B cell (primary cell): ENCODE results near the gene STEAP2. TPM values are rescaled to one million over a fixed set of nuclear protein-coding genes. Genes with fewer than 3 reads are reported as not detected.
A peak's percentile ranks its signal among the peaks of the same experiment; 100 is the strongest.

ENCODE experiments used
- ATAC-seq: fragments of 200-7000 bp; cut with Tn5 transposase; one replicate; pipeline ENCODE4 v1.10.0; 2021; ENCODE audit warnings: low read depth, mild to moderate bottlenecking, moderate number of reproducible peaks, moderate library complexity
- CTCF ChIA-PET: fragments of 350-600 bp; sonication (Branson Sonifier 250); formaldehyde crosslinking; loops from one replicate; lab custom pipeline; 2021; ENCODE audit warnings: antibody characterized with exemption, inconsistent platforms; lab: Charles Lee
- POLR2A ChIA-PET: fragments of 350-600 bp; sonication (Branson Sonifier 250); formaldehyde crosslinking; loops from one replicate; lab custom pipeline; 2021; ENCODE audit warnings: antibody characterized with exemption; lab: Charles Lee
- DNase-seq: peaks from one replicate; pipeline ENCODE4 v3.0.0; 2013
- H2AFZ ChIP-seq: 2 replicates; pipeline ENCODE4 v1.6.1; 2012; ENCODE audit warnings: mild to moderate bottlenecking, low read depth, low read length; ENCODE audit not compliant: insufficient read depth, poor library complexity, severe bottlenecking
- H3K27ac ChIP-seq, 2 donors: 1 replicate in 1 of 2; 2 replicates in 1 of 2; pipeline ENCODE4 v1.5.1; 2012 to 2013; ENCODE audit warnings: low read length in 2 of 2, mild to moderate bottlenecking in 2 of 2, moderate library complexity in 1 of 2
- H3K27me3 ChIP-seq, 4 experiments: fragments of 200-600 bp in 1 of 4; sonication (generic) in 1 of 4; replicated peaks in 1 of 4; 1 replicate in 2 of 4; 2 replicates in 2 of 4; pipeline versions ENCODE4 v1.6.1 to v1.7.0; 2013 to 2016; ENCODE audit warnings: low read length in 3 of 4, mild to moderate bottlenecking in 2 of 4, mixed read lengths in 1 of 4, moderate library complexity in 1 of 4; ENCODE audit not compliant: insufficient read depth in 4 of 4, control insufficient read depth in 3 of 4; ENCODE audit errors: control extremely low read depth in 1 of 4
- H3K36me3 ChIP-seq, 2 experiments: replicated peaks in 1 of 2; 1 replicate in 1 of 2; 2 replicates in 1 of 2; pipeline versions ENCODE4 v1.6.1 to v1.7.1; 2013; ENCODE audit warnings: low read length in 1 of 2; ENCODE audit not compliant: insufficient read depth in 2 of 2, control insufficient read depth in 1 of 2; ENCODE audit errors: control extremely low read depth in 1 of 2, extremely low read depth in 1 of 2
- H3K4me1 ChIP-seq, 2 donors: fragments of 200-600 bp in 1 of 2; sonication (generic) in 1 of 2; 1 replicate in 1 of 2; 2 replicates in 1 of 2; pipeline versions ENCODE4 v1.5.1 to v1.6.1; 2013 to 2017; ENCODE audit warnings: low read length in 2 of 2; ENCODE audit not compliant: control insufficient read depth in 2 of 2, insufficient read depth in 2 of 2
- H3K4me2 ChIP-seq: replicated peaks from 2 replicates; pipeline ENCODE3; 2012; ENCODE audit warnings: mild to moderate bottlenecking, low read depth, low read length; ENCODE audit not compliant: poor library complexity, severe bottlenecking
- H3K4me3 ChIP-seq, 5 experiments: fragments of 200-600 bp in 1 of 5; sonication (generic) in 1 of 5; 1 replicate in 3 of 5; 2 replicates in 2 of 5; pipeline versions ENCODE4 v1.5.1 to v1.7.0; 2011 to 2016; ENCODE audit warnings: low read length in 4 of 5, mild to moderate bottlenecking in 4 of 5, low read depth in 2 of 5, control low read depth in 1 of 5, moderate library complexity in 1 of 5; ENCODE audit not compliant: insufficient read depth in 1 of 5; ENCODE audit errors: control extremely low read depth in 1 of 5, extremely low read depth in 1 of 5
- H3K79me2 ChIP-seq: fragments of 200-600 bp; sonication (generic); one replicate; pipeline ENCODE4 v1.6.0; 2016; ENCODE audit warnings: low read length; ENCODE audit not compliant: control insufficient read depth, insufficient read depth
- H3K9ac ChIP-seq: fragments of 200-600 bp; sonication (generic); 2 replicates; pipeline ENCODE4 v1.6.1; 2017; ENCODE audit warnings: mild to moderate bottlenecking, low read length, moderate library complexity
- H3K9me3 ChIP-seq, 3 donors: one replicate each; pipeline versions ENCODE4 v1.6.1 to v1.7.1; 2013; ENCODE audit warnings: low read length in 2 of 3; ENCODE audit not compliant: control insufficient read depth in 2 of 3, insufficient read depth in 1 of 3; ENCODE audit errors: control extremely low read depth in 1 of 3
- H4K20me1 ChIP-seq: 2 replicates; pipeline ENCODE4 v1.6.0; 2012; ENCODE audit warnings: mild to moderate bottlenecking, low read length; ENCODE audit not compliant: insufficient read depth, control insufficient read depth, poor library complexity, severe bottlenecking
- H3K27ac Mint-ChIP-seq: one replicate; pipeline ENCODE4 v1.8.0; 2021; ENCODE audit warnings: mixed read lengths
- H3K27me3 Mint-ChIP-seq: one replicate; pipeline ENCODE4 v1.8.0; 2021; ENCODE audit warnings: mixed read lengths
- H3K4me1 Mint-ChIP-seq: one replicate; pipeline ENCODE4 v1.8.0; 2021; ENCODE audit warnings: mixed read lengths
- H3K4me3 Mint-ChIP-seq: one replicate; pipeline ENCODE4 v1.8.0; 2021; ENCODE audit warnings: mixed read lengths
- H3K9me3 Mint-ChIP-seq: one replicate; pipeline ENCODE4 v1.8.0; 2022; ENCODE audit warnings: mixed read lengths; ENCODE audit not compliant: insufficient read depth
- EZH2 ChIP-seq: IDR thresholded peaks from 2 replicates; pipeline ENCODE4 v1.6.1; 2012; ENCODE audit warnings: borderline replicate concordance, low read depth, mild to moderate bottlenecking, moderate library complexity, low read length; ENCODE audit not compliant: insufficient read depth, poor library complexity, severe bottlenecking
- WGBS: methylation state at CpG from one replicate; pipeline ENCODE4 v1.1.5; 2013; ENCODE audit warnings: missing lambda C conversion rate; ENCODE audit not compliant: insufficient coverage; 5-methylcytosine and 5-hydroxymethylcytosine counted together
- intact Hi-C: fragments of 100-400 bp; cut with micrococcal nuclease; formaldehyde crosslinking; loops from one replicate; pipeline ENCODE4 v1.10.0; 2022
- polyA minus RNA-seq: library from RNA; depleted of rRNA, polyadenylated mRNA; stranded (reverse); fragments of >200 nt; gene quantifications from 2 replicates; pipeline ENCODE4 v1.2.3, GENCODE V29; 2012
- polyA plus RNA-seq: library from polyadenylated mRNA; depleted of rRNA; stranded (reverse); fragments of >200 nt; gene quantifications from 2 replicates; pipeline ENCODE4 v1.2.3, GENCODE V29; 2012
- total RNA-seq, 2 donors: library from RNA; stranded (reverse); fragments of 120-200 nt in 1 of 2; gene quantifications; 1 replicate in 1 of 2; 2 replicates in 1 of 2; pipeline versions ENCODE4 v1.2.3 to v1.2.4, GENCODE V29; 2013 to 2022
- TF ChIP-seq, protein P1 (sequence below): fragments of 200-600 bp; IDR thresholded peaks from one replicate; pipeline ENCODE4 v1.8.0; 2022; ENCODE audit warnings: antibody characterized with exemption, mild to moderate bottlenecking

The STEAP2 gene
- not detected in 2 replicates for total RNA-seq
- total RNA-seq (2013): 0.05 TPM
- polyA plus RNA-seq: not detected in 2 replicates
- not detected in 2 replicates for polyA minus RNA-seq

GRCh38 chr7:90211391-90212148, at the start of gene STEAP2:
STEAP2 (plus strand) TSS chr7:90211740; CDS start chr7:90225083, 13,343 bp downstream.
- no peaks in the 10 kb centered on the region for H3K36me3 ChIP-seq
- Mint-ChIP-seq H3K27ac (no peak within 1 kb of the TSS), H3K4me3 (peak within 1 kb of the TSS; percentile 47), H3K27me3 (peaks cover 19% of the 10 kb centered on the region), H3K9me3 (no peaks in the 10 kb centered on the region), H3K4me1 (peaks cover 9% of the 10 kb centered on the region)
- peaks cover 7 to 14% of the 10 kb centered on the region in 2 donors for H3K4me1 ChIP-seq
- POLR2A ChIA-PET: no interaction called here
- intact Hi-C loops: no loop called here
- no peak for TF ChIP-seq EZH2
- TF ChIP-seq, protein P1, sequence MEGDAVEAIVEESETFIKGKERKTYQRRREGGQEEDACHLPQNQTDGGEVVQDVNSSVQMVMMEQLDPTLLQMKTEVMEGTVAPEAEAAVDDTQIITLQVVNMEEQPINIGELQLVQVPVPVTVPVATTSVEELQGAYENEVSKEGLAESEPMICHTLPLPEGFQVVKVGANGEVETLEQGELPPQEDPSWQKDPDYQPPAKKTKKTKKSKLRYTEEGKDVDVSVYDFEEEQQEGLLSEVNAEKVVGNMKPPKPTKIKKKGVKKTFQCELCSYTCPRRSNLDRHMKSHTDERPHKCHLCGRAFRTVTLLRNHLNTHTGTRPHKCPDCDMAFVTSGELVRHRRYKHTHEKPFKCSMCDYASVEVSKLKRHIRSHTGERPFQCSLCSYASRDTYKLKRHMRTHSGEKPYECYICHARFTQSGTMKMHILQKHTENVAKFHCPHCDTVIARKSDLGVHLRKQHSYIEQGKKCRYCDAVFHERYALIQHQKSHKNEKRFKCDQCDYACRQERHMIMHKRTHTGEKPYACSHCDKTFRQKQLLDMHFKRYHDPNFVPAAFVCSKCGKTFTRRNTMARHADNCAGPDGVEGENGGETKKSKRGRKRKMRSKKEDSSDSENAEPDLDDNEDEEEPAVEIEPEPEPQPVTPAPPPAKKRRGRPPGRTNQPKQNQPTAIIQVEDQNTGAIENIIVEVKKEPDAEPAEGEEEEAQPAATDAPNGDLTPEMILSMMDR: no peak
- H4K20me1 ChIP-seq: no peaks in the 10 kb centered on the region
- DNase-seq (peak; percentile 27), ATAC-seq (no peak)
- H3K27me3 ChIP-seq: peaks cover 0 to 25% (median 20%) of the 10 kb centered on the region in 4 experiments
- H3K4me2 ChIP-seq: peak within 1 kb of the TSS; percentile 64
- H2AFZ ChIP-seq: peak within 1 kb of the TSS; percentile 42
- no peaks in the 10 kb centered on the region for H3K79me2 ChIP-seq
- CTCF ChIA-PET: interaction anchor here (1.0 kb wide), 1 partner anchor 197 kb away, joined by 4 read pairs; no protein-coding TSS in a partner anchor
- H3K9ac ChIP-seq: peak within 1 kb of the TSS; percentile 37
- no peak within 1 kb of the TSS for H3K27ac ChIP-seq
- WGBS: 1% methylated on average over 59 of the region's 73 CpGs
- H3K9me3 ChIP-seq: no peaks in the 10 kb centered on the region
- H3K4me3 ChIP-seq: peak within 1 kb of the TSS in 2 of 5 experiments; percentile 17 to 29

GRCh38 chr7:90163534-90163933, 48.0 kb upstream of the STEAP2 start:
- Histone ChIP-seq H3K4me2 (no peak overlapping the region), H3K4me3 (no peak overlapping the region), H3K36me3 (no peaks in the 10 kb centered on the region), H3K4me1 (no peaks in the 10 kb centered on the region), H3K27ac (no peak overlapping the region), H3K9ac (no peak overlapping the region), H3K79me2 (no peaks in the 10 kb centered on the region), H3K9me3 (no peaks in the 10 kb centered on the region), H2AFZ (no peak overlapping the region), H4K20me1 (no peaks in the 10 kb centered on the region), H3K27me3 (peaks cover 0 to 2% (median 0%) of the 10 kb centered on the region in 4 experiments)
- peaks cover 12% of the 10 kb centered on the region for H3K27me3 Mint-ChIP-seq
- no peak overlapping the region for H3K4me3 Mint-ChIP-seq
- ChIA-PET CTCF (interaction anchor here (1.0 kb wide), 1 partner anchor 265 kb away, joined by 3 read pairs; no protein-coding TSS in a partner anchor), POLR2A (no interaction called here)
- TF ChIP-seq, protein P1: no peak
- no peak for TF ChIP-seq EZH2
- intact Hi-C loops: no loop called here
- H3K4me1 Mint-ChIP-seq: no peaks in the 10 kb centered on the region
- 90% methylated on average over 2 of the region's 5 CpGs for WGBS
- no peaks in the 10 kb centered on the region for H3K9me3 Mint-ChIP-seq
- ATAC-seq (no peak), DNase-seq (no peak)
- no peak overlapping the region for H3K27ac Mint-ChIP-seq
